Panc1 (cell line): ENCODE data around the gene PSMD3.

Source experiments
- CTCF ChIP-seq: fragments of 450-650 bp; IDR thresholded peaks from 2 replicates; pipeline ENCODE4 v1.5.1; 2017; ENCODE audit warnings: mild to moderate bottlenecking
- POLR2AphosphoS5 ChIP-seq: IDR thresholded peaks from 2 replicates; pipeline ENCODE4 v1.6.1; 2012; ENCODE audit warnings: mild to moderate bottlenecking, low read depth, low read length, moderate library complexity
- REST ChIP-seq, 2 experiments: IDR thresholded peaks; 2 replicates each; pipeline ENCODE4 v1.6.1; 2011 to 2012; ENCODE audit warnings: low read depth in 2 of 2, control low read depth in 1 of 2, low read length in 1 of 2, mild to moderate bottlenecking in 1 of 2, moderate library complexity in 1 of 2; ENCODE audit not compliant: insufficient read depth in 1 of 2
- SIN3A ChIP-seq: IDR thresholded peaks from 2 replicates; pipeline ENCODE4 v1.6.1; 2012; ENCODE audit warnings: low read depth, mild to moderate bottlenecking, low read length, moderate library complexity, borderline replicate concordance; ENCODE audit not compliant: insufficient read depth
- TCF7L2 ChIP-seq: IDR thresholded peaks from 2 replicates; pipeline ENCODE4 v1.6.1; 2011; ENCODE audit warnings: mild to moderate bottlenecking, low read depth, low read length, inconsistent platforms

DNA sequence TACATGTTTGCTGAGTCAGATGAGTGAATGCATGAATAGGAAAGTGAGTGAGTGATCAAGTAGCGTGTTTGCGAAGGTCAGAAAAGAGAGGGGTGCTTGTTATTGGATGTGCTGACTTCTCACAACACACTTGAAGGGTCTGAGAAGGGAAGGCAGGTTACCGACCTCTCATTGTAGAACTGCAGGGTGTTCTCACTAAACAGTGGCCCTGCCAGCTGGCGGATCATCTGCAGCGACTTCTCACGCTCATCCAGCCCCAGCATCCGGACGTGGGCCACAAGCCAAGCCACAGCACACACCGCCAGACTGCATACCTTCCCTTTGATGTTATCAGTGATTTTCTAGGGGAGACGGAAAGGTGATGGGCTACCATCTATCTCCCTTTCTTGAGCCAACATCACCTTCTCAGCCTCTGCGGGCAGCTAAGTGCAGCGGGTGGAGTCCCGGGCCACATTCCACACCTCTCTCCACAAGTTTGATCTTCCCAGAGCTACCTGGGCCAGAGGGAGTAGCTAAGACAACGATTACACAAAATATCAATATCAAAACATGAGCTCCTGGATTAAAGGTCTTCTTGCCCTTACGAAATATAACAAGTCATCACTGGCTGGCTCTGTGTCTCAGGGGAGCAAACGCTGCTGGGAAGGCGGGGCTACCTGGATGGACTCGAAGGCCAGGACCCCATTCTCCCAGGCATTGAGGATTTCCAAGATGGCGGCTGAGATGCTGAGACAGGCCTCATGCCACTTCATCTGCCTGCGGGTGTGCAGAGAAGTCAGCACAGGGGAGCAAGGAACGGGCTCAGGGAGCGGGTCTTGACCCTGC, 45.6 kb downstream of the PSMD3 start:
- no peak for TF ChIP-seq REST (IDR thresholded peaks at IDR 0.05; ENCODE audit: insufficient read depth in 1 of 2, low read depth in 2 of 2, low read length in 1 of 2)
- no peak for TF ChIP-seq CTCF
- TF ChIP-seq POLR2AphosphoS5 = no peak
- no peak for TF ChIP-seq SIN3A
- TF ChIP-seq TCF7L2 = no peak
